Measurements from ENCODE around the gene NRF1.

- TF ChIP-seq GATA3 (IDR thresholded peaks at IDR 0.05; ENCODE audit: borderline replicate concordance) (no peak), REST (IDR thresholded peaks at IDR 0.05) (no peak), CTCF (IDR thresholded peaks at IDR 0.05) (no peak), TFCP2L1 (CRISPR knock-in tag; IDR thresholded peaks at IDR 0.05) (no peak), MAX (IDR thresholded peaks at IDR 0.05) (no peak), RFX5 (IDR thresholded peaks at IDR 0.05) (no peak), ZSCAN20 (CRISPR knock-in tag; IDR thresholded peaks at IDR 0.05) (no peak), USF2 (IDR thresholded peaks at IDR 0.05) (no peak), RAD21 (conservative IDR thresholded peaks at IDR 0.05 in 1 of 2, IDR thresholded peaks at IDR 0.05 in 1 of 2) (no peak), POLR2A (IDR thresholded peaks at IDR 0.05; ENCODE audit: low read length) (no peak)
Measured at GRCh38 chr7:129721068-129721467, 109.5 kb downstream of the NRF1 start.

Measured in A549 (cell line).